HG02970 (cell line): ENCODE measurements around the gene DCPS.
"Not testable (repeated sequence)": the region's sequence is repeated elsewhere in the genome, so short reads cannot be mapped to it uniquely, and the experiment has no call there.

Experiments used
- ATAC-seq: cut with Tn5 transposase; IDR thresholded peaks from one replicate; pipeline ENCODE4 v1.9.1; 2021; ENCODE audit warnings: mild to moderate bottlenecking, moderate library complexity, moderate number of reproducible peaks; ENCODE audit not compliant: unreplicated experiment, low FRiP score

Gene DCPS

GRCh38 chr11:126341760-126342161 lies 37.9 kb downstream of the DCPS start:
- ATAC-seq, result no peak

- ATAC-seq, result no peak
These were observed 39.2 kb downstream of the DCPS start for GRCh38 chr11:126343051-126343450.

- ATAC-seq, result no peak
These were observed 40.6 kb downstream of the DCPS start for GRCh38 chr11:126344141-126345080.

- no peak for ATAC-seq
These were observed 41.4 kb downstream of the DCPS start for GRCh38 chr11:126345283-126345682.

- ATAC-seq, result no peak
These were observed 42.1 kb downstream of the DCPS start for GRCh38 chr11:126345759-126346585.

- ATAC-seq, result no peak
These were observed 42.7 kb downstream of the DCPS start for GRCh38 chr11:126346586-126346940.

- not testable (repeated sequence) for ATAC-seq
These were observed 43.1 kb downstream of the DCPS start for GRCh38 chr11:126346946-126347345.

- ATAC-seq, result no peak
These were observed 44.1 kb downstream of the DCPS start for GRCh38 chr11:126347751-126348668.

- no peak for ATAC-seq
These were observed 45.1 kb downstream of the DCPS start for GRCh38 chr11:126348806-126349582.

- ATAC-seq, result no peak
These were observed 47.0 kb downstream of the DCPS start for GRCh38 chr11:126350836-126351235.

GRCh38 chr11:126352163-126352562 lies 48.3 kb downstream of the DCPS start:
- ATAC-seq, result no peak

GRCh38 chr11:126352934-126353801 lies 49.3 kb downstream of the DCPS start:
- ATAC-seq, result no peak

- ATAC-seq, result no peak
These were observed 50.9 kb downstream of the DCPS start for GRCh38 chr11:126354631-126355323.

- ATAC-seq, result no peak
These were observed 51.6 kb downstream of the DCPS start, which contains the start of gene ST3GAL4 for GRCh38 chr11:126355324-126355925. TSS of gene ST3GAL4 (plus strand) at chr11:126355686. CDS start at chr11:126406156, 50,470 bp downstream.

GRCh38 chr11:126355926-126356897 lies 52.4 kb downstream of the DCPS start:
- no peak for ATAC-seq
